SU-DHL-6 (cell line): ENCODE data around the gene CCDC39.

ENCODE experiments used
- H2AFZ ChIP-seq: fragments of 200-600 bp; sonication (generic); 2 replicates; pipeline ENCODE4 v1.6.1; 2014; ENCODE audit warnings: low read depth, mild to moderate bottlenecking, moderate library complexity, mixed read lengths, antibody characterized with exemption, low read length; ENCODE audit not compliant: severe bottlenecking
- H3F3A ChIP-seq: fragments of 200-600 bp; shearing (Covaris generic); 2 replicates; pipeline ENCODE4 v1.6.0; 2016; ENCODE audit warnings: antibody characterized with exemption, mild to moderate bottlenecking; ENCODE audit not compliant: insufficient read depth
- H3K27ac ChIP-seq: fragments of 200-600 bp; sonication (generic); 2 replicates; pipeline ENCODE4 v1.5.1; 2016; ENCODE audit warnings: low read depth, mild to moderate bottlenecking, low read length, moderate library complexity, mixed read lengths
- H3K27me3 ChIP-seq: fragments of 200-600 bp; sonication (generic), shearing (Covaris generic); 2 replicates; pipeline ENCODE4 v1.6.0; 2014; ENCODE audit warnings: mild to moderate bottlenecking, low read length
- H3K36me3 ChIP-seq: fragments of 200-600 bp; sonication (generic); 2 replicates; pipeline ENCODE4 v1.6.1; 2014; ENCODE audit warnings: mild to moderate bottlenecking, low read length, mixed read lengths
- H3K4me2 ChIP-seq: fragments of 300-600, 200-600 bp; shearing (Covaris generic), sonication (generic); 2 replicates; pipeline ENCODE4 v1.6.0; 2014; ENCODE audit warnings: low read length, low read depth, mild to moderate bottlenecking; ENCODE audit not compliant: poor library complexity, severe bottlenecking
- H3K4me3 ChIP-seq: fragments of 200-600 bp; sonication (generic); 2 replicates; pipeline ENCODE4 v1.5.1; 2014; ENCODE audit warnings: antibody characterized with exemption, low read length, mild to moderate bottlenecking, mixed read lengths; ENCODE audit not compliant: insufficient read depth, poor library complexity, severe bottlenecking
- H3K79me2 ChIP-seq: fragments of 200-600 bp; sonication (generic); 2 replicates; pipeline ENCODE4 v1.6.1; 2014; ENCODE audit warnings: mild to moderate bottlenecking, low read length, moderate library complexity; ENCODE audit not compliant: insufficient read depth
- H3K9ac ChIP-seq: fragments of 200-600 bp; sonication (generic); 2 replicates; pipeline ENCODE4 v1.7.0; 2014; ENCODE audit warnings: mild to moderate bottlenecking, low read length
- H3K9me2 ChIP-seq: fragments of 200-600 bp; sonication (generic); replicated peaks from 2 replicates; pipeline ENCODE4 v1.6.1; 2014; ENCODE audit warnings: low read length; ENCODE audit not compliant: insufficient read depth
- H3K9me3 ChIP-seq: fragments of 200-600 bp; sonication (generic); 2 replicates; pipeline ENCODE4 v1.6.1; 2014; ENCODE audit warnings: low read length, mixed read lengths; ENCODE audit not compliant: insufficient read depth
- H4K20me1 ChIP-seq: fragments of 200-600 bp; sonication (generic); 2 replicates; pipeline ENCODE4 v1.6.1; 2014; ENCODE audit warnings: low read depth, mild to moderate bottlenecking, antibody characterized with exemption, low read length, moderate library complexity, mixed read lengths
- CTCF ChIP-seq: fragments of 200-600 bp; sonication (generic); IDR thresholded peaks from one replicate; pipeline ENCODE4 v1.5.1; 2017; ENCODE audit warnings: antibody characterized with exemption, mild to moderate bottlenecking, low read length, moderate library complexity; ENCODE audit not compliant: insufficient read depth, poor library complexity, severe bottlenecking
- EZH2phosphoT487 ChIP-seq: fragments of 200-600 bp; sonication (generic), shearing (Covaris generic); conservative IDR thresholded peaks from 2 replicates; pipeline ENCODE4 v1.6.1; 2018; ENCODE audit warnings: mild to moderate bottlenecking, antibody characterized with exemption, low read length, moderate library complexity, mixed read lengths

Gene CCDC39

GRCh38 chr3:180571831-180572598 is 107.3 kb downstream of the CCDC39 start:
- Histone ChIP-seq H3K9me3 (no peaks in the 10 kb centered on the region), H3K4me2 (no peak overlapping the region), H3F3A (no peaks in the 10 kb centered on the region), H3K9me2 (no peaks in the 10 kb centered on the region), H4K20me1 (no peaks in the 10 kb centered on the region), H3K79me2 (no peaks in the 10 kb centered on the region), H3K36me3 (no peaks in the 10 kb centered on the region), H3K27me3 (no peaks in the 10 kb centered on the region), H2AFZ (no peak overlapping the region), H3K9ac (no peak overlapping the region), H3K27ac (no peak overlapping the region), H3K4me3 (no peak overlapping the region)
- TF ChIP-seq EZH2phosphoT487 (no peak), CTCF (no peak)

GRCh38 chr3:180570238-180570637 is 109.1 kb downstream of the CCDC39 start:
- no peaks in the 10 kb centered on the region for H3K27me3 ChIP-seq
- no peak overlapping the region for H3K4me2 ChIP-seq
- H3K4me3 ChIP-seq = no peak overlapping the region
- H4K20me1 ChIP-seq = no peaks in the 10 kb centered on the region
- no peak overlapping the region for H3K27ac ChIP-seq
- no peaks in the 10 kb centered on the region for H3K9me3 ChIP-seq
- H2AFZ ChIP-seq = no peak overlapping the region
- no peaks in the 10 kb centered on the region for H3K79me2 ChIP-seq
- no peaks in the 10 kb centered on the region for H3K36me3 ChIP-seq
- H3K9ac ChIP-seq = no peak overlapping the region
- no peak for TF ChIP-seq CTCF
- no peak for TF ChIP-seq EZH2phosphoT487
- no peaks in the 10 kb centered on the region for H3F3A ChIP-seq
- no peaks in the 10 kb centered on the region for H3K9me2 ChIP-seq

- Histone ChIP-seq H4K20me1 (no peaks in the 10 kb centered on the region), H3K36me3 (no peaks in the 10 kb centered on the region), H3K79me2 (no peaks in the 10 kb centered on the region), H3K4me2 (no peak overlapping the region), H3K9me2 (no peaks in the 10 kb centered on the region), H3K9me3 (no peaks in the 10 kb centered on the region), H3K27ac (no peak overlapping the region), H3K27me3 (no peaks in the 10 kb centered on the region), H2AFZ (no peak overlapping the region), H3F3A (no peaks in the 10 kb centered on the region), H3K9ac (no peak overlapping the region), H3K4me3 (no peak overlapping the region)
- TF ChIP-seq EZH2phosphoT487 (no peak), CTCF (no peak)
Observed at GRCh38 chr3:180564676-180565075, 114.6 kb downstream of the CCDC39 start.
